Measurements from ENCODE around the gene MMD2.

DNA sequence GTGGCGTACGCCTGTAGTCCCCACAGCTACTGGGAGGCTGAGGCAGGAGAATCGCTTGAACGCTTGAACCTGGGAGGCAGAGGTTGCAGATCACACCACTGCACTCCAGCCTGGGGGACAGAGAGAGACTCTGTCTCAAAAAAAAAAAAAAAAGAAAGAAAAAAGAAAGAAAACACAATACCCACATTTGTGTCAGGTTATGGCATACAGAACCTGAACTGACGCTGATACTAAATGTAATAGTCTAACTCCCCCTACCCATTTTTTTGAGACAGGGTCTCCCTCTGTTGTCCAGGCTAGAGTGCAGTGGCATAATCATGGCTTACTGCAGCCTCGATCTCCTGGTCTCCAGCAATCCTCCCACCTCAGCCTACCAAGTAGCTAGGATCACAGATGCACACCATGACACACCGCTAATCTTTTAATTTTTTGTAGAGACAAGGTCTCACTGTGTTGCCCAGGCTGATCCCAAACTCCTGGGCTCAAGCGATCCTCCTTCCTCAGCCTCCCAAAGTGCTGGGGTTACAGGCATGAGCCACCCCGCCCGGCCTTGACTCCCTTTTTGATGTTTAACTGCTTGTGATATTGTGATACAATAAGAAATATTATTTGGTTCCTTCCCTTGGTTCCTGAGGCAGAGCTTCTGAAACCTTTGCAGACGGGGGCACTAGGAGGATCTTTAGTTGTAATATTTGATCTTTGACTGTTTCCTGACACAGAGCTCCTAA, 6.5 kb upstream of the MMD2 start:
- TF ChIP-seq YY1 (IDR thresholded peaks at IDR 0.05; ENCODE audit: insufficient read depth, insufficient read length): no peak
- TF ChIP-seq ZNF274 (IDR thresholded peaks at IDR 0.05; ENCODE audit: low read depth, low read length): no peak

Data from NT2/D1 (cell line).